Astrocyte (in vitro differentiated cells and primary cell): ENCODE data around the gene NOS1AP. TPM values are rescaled to one million over a fixed set of nuclear protein-coding genes. Genes with fewer than 3 reads are reported as not detected.

ENCODE experiments used
- DNase-seq: peaks from one replicate; pipeline ENCODE4 v3.0.0-alpha.2; 2010; ENCODE audit warnings: low read depth
- FAIRE-seq: peaks from 2 replicates; lab custom pipeline; 2011; peaks lifted over from hg19 to GRCh38; lab: Jason Lieb, UNC
- H2AFZ ChIP-seq: 2 replicates; pipeline ENCODE4 v1.6.0; 2012; ENCODE audit warnings: low read depth, low read length, inconsistent platforms
- H3K27ac ChIP-seq: 2 replicates; pipeline ENCODE4 v1.5.1; 2011; ENCODE audit warnings: low read depth, low read length, inconsistent platforms
- H3K27me3 ChIP-seq: 2 replicates; pipeline ENCODE4 v1.6.0; 2011; ENCODE audit warnings: low read length, inconsistent platforms; ENCODE audit not compliant: insufficient read depth
- H3K36me3 ChIP-seq: 2 replicates; pipeline ENCODE4 v1.5.1; 2011; ENCODE audit warnings: low read length, inconsistent platforms; ENCODE audit not compliant: insufficient read depth
- H3K4me1 ChIP-seq: 2 replicates; pipeline ENCODE4 v1.5.1; 2011; ENCODE audit warnings: low read length, inconsistent platforms; ENCODE audit not compliant: insufficient read depth
- H3K4me2 ChIP-seq: 2 replicates; pipeline ENCODE4 v1.6.0; 2012; ENCODE audit warnings: low read length, inconsistent platforms
- H3K4me3 ChIP-seq: 2 replicates; pipeline ENCODE4 v1.5.1; 2011; ENCODE audit warnings: low read depth, mild to moderate bottlenecking, low read length, inconsistent platforms; ENCODE audit not compliant: insufficient read depth
- H3K79me2 ChIP-seq: 2 replicates; pipeline ENCODE4 v1.6.0; 2012; ENCODE audit warnings: mild to moderate bottlenecking, low read length, inconsistent platforms; ENCODE audit not compliant: insufficient read depth
- H3K9ac ChIP-seq: 2 replicates; pipeline ENCODE4 v1.6.0; 2012; ENCODE audit warnings: mild to moderate bottlenecking, low read length, inconsistent platforms
- H3K9me3 ChIP-seq: 2 replicates; pipeline ENCODE4 v1.5.1; 2012; ENCODE audit warnings: low read depth, mild to moderate bottlenecking, low read length, inconsistent platforms; ENCODE audit not compliant: insufficient read depth
- H4K20me1 ChIP-seq: 2 replicates; pipeline ENCODE4 v1.6.0; 2012; ENCODE audit warnings: low read length, inconsistent platforms; ENCODE audit not compliant: insufficient read depth
- H3K27ac Mint-ChIP-seq: one replicate; pipeline ENCODE4 v1.8.0; 2021; ENCODE audit warnings: mild to moderate bottlenecking, mixed read lengths; ENCODE audit not compliant: unreplicated experiment
- H3K27me3 Mint-ChIP-seq: one replicate; pipeline ENCODE4 v1.8.0; 2021; ENCODE audit warnings: low read depth, mixed read lengths; ENCODE audit not compliant: unreplicated experiment
- H3K36me3 Mint-ChIP-seq: one replicate; pipeline ENCODE4 v1.8.0; 2021; ENCODE audit warnings: low read depth, mixed read lengths; ENCODE audit not compliant: unreplicated experiment
- H3K4me1 Mint-ChIP-seq: one replicate; pipeline ENCODE4 v1.8.0; 2021; ENCODE audit warnings: low read depth, mixed read lengths; ENCODE audit not compliant: unreplicated experiment
- H3K4me3 Mint-ChIP-seq: one replicate; pipeline ENCODE4 v1.8.0; 2021; ENCODE audit warnings: mild to moderate bottlenecking, moderate library complexity, mixed read lengths; ENCODE audit not compliant: unreplicated experiment
- H3K9me3 Mint-ChIP-seq: one replicate; pipeline ENCODE4 v1.8.0; 2021; ENCODE audit warnings: mild to moderate bottlenecking, mixed read lengths; ENCODE audit not compliant: unreplicated experiment
- EZH2 ChIP-seq: IDR thresholded peaks from 2 replicates; pipeline ENCODE4 v1.6.1; 2012; ENCODE audit warnings: mild to moderate bottlenecking, low read length, inconsistent platforms; ENCODE audit not compliant: insufficient read depth
- total RNA-seq: library from RNA; stranded (reverse); gene quantifications from 2 replicates; pipeline ENCODE4 v1.2.1, GENCODE V29; 2021
- TF ChIP-seq, protein P1 (sequence below): IDR thresholded peaks from 2 replicates; pipeline ENCODE4 v1.5.1; 2011; ENCODE audit warnings: low read depth, mild to moderate bottlenecking, inconsistent platforms, low read length, moderate library complexity; ENCODE audit not compliant: insufficient read depth

Gene NOS1AP
- total RNA-seq, 1 donor from 2014 or later = 1.2 TPM

- H3K4me2 ChIP-seq = no peak overlapping the region
- no peaks in the 10 kb centered on the region for H3K9me3 ChIP-seq
- H3K27ac ChIP-seq = no peak overlapping the region
- no peaks in the 10 kb centered on the region for H3K27me3 ChIP-seq
- DNase-seq = no peak
- TF ChIP-seq, protein P1, sequence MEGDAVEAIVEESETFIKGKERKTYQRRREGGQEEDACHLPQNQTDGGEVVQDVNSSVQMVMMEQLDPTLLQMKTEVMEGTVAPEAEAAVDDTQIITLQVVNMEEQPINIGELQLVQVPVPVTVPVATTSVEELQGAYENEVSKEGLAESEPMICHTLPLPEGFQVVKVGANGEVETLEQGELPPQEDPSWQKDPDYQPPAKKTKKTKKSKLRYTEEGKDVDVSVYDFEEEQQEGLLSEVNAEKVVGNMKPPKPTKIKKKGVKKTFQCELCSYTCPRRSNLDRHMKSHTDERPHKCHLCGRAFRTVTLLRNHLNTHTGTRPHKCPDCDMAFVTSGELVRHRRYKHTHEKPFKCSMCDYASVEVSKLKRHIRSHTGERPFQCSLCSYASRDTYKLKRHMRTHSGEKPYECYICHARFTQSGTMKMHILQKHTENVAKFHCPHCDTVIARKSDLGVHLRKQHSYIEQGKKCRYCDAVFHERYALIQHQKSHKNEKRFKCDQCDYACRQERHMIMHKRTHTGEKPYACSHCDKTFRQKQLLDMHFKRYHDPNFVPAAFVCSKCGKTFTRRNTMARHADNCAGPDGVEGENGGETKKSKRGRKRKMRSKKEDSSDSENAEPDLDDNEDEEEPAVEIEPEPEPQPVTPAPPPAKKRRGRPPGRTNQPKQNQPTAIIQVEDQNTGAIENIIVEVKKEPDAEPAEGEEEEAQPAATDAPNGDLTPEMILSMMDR = no peak
- TF ChIP-seq EZH2 = no peak
- Mint-ChIP-seq H3K27me3 (peaks cover 4% of the 10 kb centered on the region), H3K36me3 (peaks cover 2% of the 10 kb centered on the region), H3K27ac (no peak overlapping the region), H3K9me3 (peaks cover 3% of the 10 kb centered on the region), H3K4me3 (no peak overlapping the region), H3K4me1 (peaks cover 3% of the 10 kb centered on the region)
- H2AFZ ChIP-seq = no peak overlapping the region
- no peaks in the 10 kb centered on the region for H3K79me2 ChIP-seq
- no peak overlapping the region for H3K4me3 ChIP-seq
- H3K36me3 ChIP-seq = no peaks in the 10 kb centered on the region
- H3K9ac ChIP-seq = no peak overlapping the region
- FAIRE-seq = no peak
- H3K4me1 ChIP-seq = peaks cover 8% of the 10 kb centered on the region
- H4K20me1 ChIP-seq = no peaks in the 10 kb centered on the region
Observed at GRCh38 chr1:162298266-162298665, 228.8 kb downstream of the NOS1AP start.

- Histone ChIP-seq H3K4me2 (no peak overlapping the region), H2AFZ (no peak overlapping the region), H3K27ac (no peak overlapping the region), H3K4me3 (no peak overlapping the region), H4K20me1 (no peaks in the 10 kb centered on the region), H3K36me3 (no peaks in the 10 kb centered on the region), H3K9me3 (no peaks in the 10 kb centered on the region), H3K79me2 (no peaks in the 10 kb centered on the region), H3K9ac (no peak overlapping the region), H3K4me1 (peaks cover 11% of the 10 kb centered on the region), H3K27me3 (no peaks in the 10 kb centered on the region)
- H3K4me1 Mint-ChIP-seq = no peaks in the 10 kb centered on the region
- DNase-seq = no peak
- H3K36me3 Mint-ChIP-seq = peaks cover 2% of the 10 kb centered on the region
- H3K27me3 Mint-ChIP-seq = peaks cover 4% of the 10 kb centered on the region
- no peak overlapping the region for H3K4me3 Mint-ChIP-seq
- no peak overlapping the region for H3K27ac Mint-ChIP-seq
- TF ChIP-seq, protein P1 = no peak
- no peak for FAIRE-seq
- H3K9me3 Mint-ChIP-seq = peaks cover 3% of the 10 kb centered on the region
Observed at GRCh38 chr1:162299018-162299417, 229.5 kb downstream of the NOS1AP start.

- Histone ChIP-seq H3K9me3 (no peaks in the 10 kb centered on the region), H3K27me3 (no peaks in the 10 kb centered on the region), H3K36me3 (no peaks in the 10 kb centered on the region), H2AFZ (no peak overlapping the region), H3K4me1 (peaks cover 13% of the 10 kb centered on the region), H3K79me2 (no peaks in the 10 kb centered on the region), H3K4me2 (no peak overlapping the region), H3K4me3 (no peak overlapping the region), H3K9ac (no peak overlapping the region), H3K27ac (no peak overlapping the region), H4K20me1 (no peaks in the 10 kb centered on the region)
- Mint-ChIP-seq H3K36me3 (peaks cover 2% of the 10 kb centered on the region), H3K4me1 (no peaks in the 10 kb centered on the region), H3K27me3 (peaks cover 4% of the 10 kb centered on the region), H3K4me3 (no peak overlapping the region), H3K27ac (no peak overlapping the region), H3K9me3 (peaks cover 3% of the 10 kb centered on the region)
- no peak for FAIRE-seq
- TF ChIP-seq, protein P1 = no peak
- no peak for TF ChIP-seq EZH2
- DNase-seq = no peak
Observed at GRCh38 chr1:162300057-162300917, 230.8 kb downstream of the NOS1AP start.
